ENCODE measurements around the gene POLDIP2. TPM values are rescaled to one million over a fixed set of nuclear protein-coding genes. Genes with fewer than 3 reads are reported as not detected.

The POLDIP2 gene
- total RNA-seq, 2 donors from 2014 or later, result 69.0 to 72.1 TPM

- Mint-ChIP-seq H3K9me3 (no peaks in the 10 kb centered on the region), H3K4me1 (no peaks in the 10 kb centered on the region), H3K27me3 (ENCODE audit: insufficient read depth) (peaks cover 98% of the 10 kb centered on the region), H3K27ac (no peak overlapping the region), H3K36me3 (ENCODE audit: low read depth) (no peaks in the 10 kb centered on the region), H3K4me3 (peak overlapping the region; percentile 8)
- Histone ChIP-seq H3K4me3 (ENCODE audit: low read length) (no peak overlapping the region), H3K36me3 (ENCODE audit: control insufficient read depth, insufficient read depth, low read length) (no peaks in the 10 kb centered on the region), H3K9ac (ENCODE audit: extremely low read depth, low read length, poor library complexity, severe bottlenecking) (no peak overlapping the region), H3K27ac (ENCODE audit: low read depth, low read length) (no peak overlapping the region), H3K9me3 (ENCODE audit: control insufficient read depth, low read length) (no peaks in the 10 kb centered on the region), H3K4me1 (ENCODE audit: control insufficient read depth, insufficient read depth, low read length) (no peaks in the 10 kb centered on the region), H3K27me3 (ENCODE audit: control insufficient read depth, insufficient read depth, low read length, poor library complexity, severe bottlenecking) (peaks cover 82% of the 10 kb centered on the region)
- 24 to 31% methylated on average over 61 to 72 of the region's 72 CpGs for WGBS, 2 experiments (ENCODE audit: insufficient coverage in 1 of 2, insufficient read length in 1 of 2)
- peak; percentile 97 for DNase-seq
- peak; percentile 86 for TF ChIP-seq CTCF (conservative IDR thresholded peaks at IDR 0.05)
Observed at GRCh38 chr17:28381141-28381825, 24.0 kb upstream of the POLDIP2 start.

GRCh38 chr17:28379814-28380801 is 22.8 kb upstream of the POLDIP2 start:
- no peaks in the 10 kb centered on the region for H3K9me3 ChIP-seq (ENCODE audit: control insufficient read depth, low read length)
- WGBS, 2 experiments (ENCODE audit: insufficient coverage in 1 of 2, insufficient read length in 1 of 2), result 82 to 92% methylated on average over 10 of the region's 10 CpGs
- Mint-ChIP-seq H3K9me3 (no peaks in the 10 kb centered on the region), H3K4me3 (no peak overlapping the region), H3K4me1 (no peaks in the 10 kb centered on the region), H3K27me3 (ENCODE audit: insufficient read depth) (peaks cover 92% of the 10 kb centered on the region), H3K27ac (no peak overlapping the region), H3K36me3 (ENCODE audit: low read depth) (no peaks in the 10 kb centered on the region)
- no peak overlapping the region for H3K9ac ChIP-seq (ENCODE audit: extremely low read depth, low read length, poor library complexity, severe bottlenecking)
- DNase-seq, result no peak
- peaks cover 77% of the 10 kb centered on the region for H3K27me3 ChIP-seq (ENCODE audit: control insufficient read depth, insufficient read depth, low read length, poor library complexity, severe bottlenecking)
- no peak overlapping the region for H3K4me3 ChIP-seq (ENCODE audit: low read length)
- no peak for TF ChIP-seq CTCF (conservative IDR thresholded peaks at IDR 0.05)
- no peak overlapping the region for H3K27ac ChIP-seq (ENCODE audit: low read depth, low read length)
- no peaks in the 10 kb centered on the region for H3K4me1 ChIP-seq (ENCODE audit: control insufficient read depth, insufficient read depth, low read length)
- no peaks in the 10 kb centered on the region for H3K36me3 ChIP-seq (ENCODE audit: control insufficient read depth, insufficient read depth, low read length)

- peaks cover 17% of the 10 kb centered on the region for H3K4me1 Mint-ChIP-seq
- no peaks in the 10 kb centered on the region for H3K36me3 Mint-ChIP-seq (ENCODE audit: low read depth)
- 89% methylated on average over 6 of the region's 6 CpGs; no CpG with 5 or more reads in 1 of the 2 experiments for WGBS, 2 experiments (ENCODE audit: insufficient coverage in 1 of 2, insufficient read length in 1 of 2)
- DNase-seq, result no peak
- Histone ChIP-seq H3K4me3 (ENCODE audit: low read length) (no peak overlapping the region), H3K27ac (ENCODE audit: low read depth, low read length) (no peak overlapping the region), H3K4me1 (ENCODE audit: control insufficient read depth, insufficient read depth, low read length) (peaks cover 12% of the 10 kb centered on the region), H3K9me3 (ENCODE audit: control insufficient read depth, low read length) (no peaks in the 10 kb centered on the region), H3K36me3 (ENCODE audit: control insufficient read depth, insufficient read depth, low read length) (no peaks in the 10 kb centered on the region), H3K9ac (ENCODE audit: extremely low read depth, low read length, poor library complexity, severe bottlenecking) (no peak overlapping the region), H3K27me3 (ENCODE audit: control insufficient read depth, insufficient read depth, low read length, poor library complexity, severe bottlenecking) (peaks cover 43% of the 10 kb centered on the region)
- H3K9me3 Mint-ChIP-seq, result no peaks in the 10 kb centered on the region
- H3K4me3 Mint-ChIP-seq, result peak overlapping the region; percentile 51
- no peak for TF ChIP-seq CTCF (conservative IDR thresholded peaks at IDR 0.05)
- peaks cover 60% of the 10 kb centered on the region for H3K27me3 Mint-ChIP-seq (ENCODE audit: insufficient read depth)
- H3K27ac Mint-ChIP-seq, result no peak overlapping the region
Observed at GRCh38 chr17:28372945-28373274, 15.6 kb upstream of the POLDIP2 start.
